Brain microvascular endothelial cell (primary cell): Measurements from ENCODE around the gene GRIA1.
A peak's percentile ranks its signal among the peaks of the same experiment; 100 is the strongest.

Experiments used
- DNase-seq: peaks from one replicate; pipeline ENCODE4 v3.0.0-alpha.2; 2020
- H3K27ac ChIP-seq: fragments of 250-450 bp; sonication (Bioruptor Pico); 2 replicates; pipeline ENCODE4 v1.5.1; 2020; ENCODE audit warnings: mild to moderate bottlenecking, moderate library complexity
- H3K27me3 ChIP-seq: fragments of 250-450 bp; sonication (Bioruptor Pico); replicated peaks from 2 replicates; pipeline ENCODE4 v1.5.1; 2020; ENCODE audit warnings: mild to moderate bottlenecking
- H3K36me3 ChIP-seq: fragments of 250-450 bp; sonication (Bioruptor Pico); replicated peaks from 2 replicates; pipeline ENCODE4 v1.5.1; 2020; ENCODE audit warnings: mild to moderate bottlenecking
- H3K4me3 ChIP-seq: 2 replicates; pipeline ENCODE4 v1.5.1; 2011; ENCODE audit warnings: low read depth, mild to moderate bottlenecking, control low read depth, low read length, moderate library complexity
- in situ Hi-C: cut with HindIII; loops from 2 replicates; pipeline ENCODE4 v1.10.0; 2017; ENCODE audit warnings: low sequenced_read_pairs, low pct_ligation_motif_present
- TF ChIP-seq, protein P1 (sequence below): IDR thresholded peaks from 2 replicates; pipeline ENCODE4 v1.5.1; 2011; ENCODE audit warnings: low read depth, mild to moderate bottlenecking, moderate library complexity, low read length, control low read depth, inconsistent platforms; ENCODE audit errors: missing control alignments

Gene GRIA1

DNA sequence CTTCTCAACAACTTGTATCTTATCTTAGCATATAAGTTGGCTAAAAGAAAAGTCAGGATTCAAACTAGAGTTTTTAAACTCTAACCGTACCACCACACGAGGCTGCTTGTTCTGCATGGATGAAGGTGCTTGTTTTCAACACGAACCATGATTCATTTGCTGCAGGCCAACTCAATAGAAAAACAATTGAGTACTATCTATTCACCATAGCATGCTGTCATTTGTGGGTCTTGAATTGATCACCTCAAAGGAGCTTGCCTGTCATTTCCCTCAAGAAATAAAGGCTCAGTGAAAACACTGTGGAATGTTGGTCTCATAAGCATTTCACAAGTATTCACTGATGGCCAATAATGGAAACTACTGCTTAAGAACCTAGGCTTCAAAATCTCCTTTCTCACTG is 21.0 kb upstream of the GRIA1 start:
- Histone ChIP-seq H3K27me3 (no peaks in the 10 kb centered on the region), H3K4me3 (no peak overlapping the region), H3K36me3 (no peaks in the 10 kb centered on the region), H3K27ac (no peak overlapping the region)
- TF ChIP-seq, protein P1, sequence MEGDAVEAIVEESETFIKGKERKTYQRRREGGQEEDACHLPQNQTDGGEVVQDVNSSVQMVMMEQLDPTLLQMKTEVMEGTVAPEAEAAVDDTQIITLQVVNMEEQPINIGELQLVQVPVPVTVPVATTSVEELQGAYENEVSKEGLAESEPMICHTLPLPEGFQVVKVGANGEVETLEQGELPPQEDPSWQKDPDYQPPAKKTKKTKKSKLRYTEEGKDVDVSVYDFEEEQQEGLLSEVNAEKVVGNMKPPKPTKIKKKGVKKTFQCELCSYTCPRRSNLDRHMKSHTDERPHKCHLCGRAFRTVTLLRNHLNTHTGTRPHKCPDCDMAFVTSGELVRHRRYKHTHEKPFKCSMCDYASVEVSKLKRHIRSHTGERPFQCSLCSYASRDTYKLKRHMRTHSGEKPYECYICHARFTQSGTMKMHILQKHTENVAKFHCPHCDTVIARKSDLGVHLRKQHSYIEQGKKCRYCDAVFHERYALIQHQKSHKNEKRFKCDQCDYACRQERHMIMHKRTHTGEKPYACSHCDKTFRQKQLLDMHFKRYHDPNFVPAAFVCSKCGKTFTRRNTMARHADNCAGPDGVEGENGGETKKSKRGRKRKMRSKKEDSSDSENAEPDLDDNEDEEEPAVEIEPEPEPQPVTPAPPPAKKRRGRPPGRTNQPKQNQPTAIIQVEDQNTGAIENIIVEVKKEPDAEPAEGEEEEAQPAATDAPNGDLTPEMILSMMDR: no peak
- no peak for DNase-seq
- in situ Hi-C loops: no loop called here

DNA sequence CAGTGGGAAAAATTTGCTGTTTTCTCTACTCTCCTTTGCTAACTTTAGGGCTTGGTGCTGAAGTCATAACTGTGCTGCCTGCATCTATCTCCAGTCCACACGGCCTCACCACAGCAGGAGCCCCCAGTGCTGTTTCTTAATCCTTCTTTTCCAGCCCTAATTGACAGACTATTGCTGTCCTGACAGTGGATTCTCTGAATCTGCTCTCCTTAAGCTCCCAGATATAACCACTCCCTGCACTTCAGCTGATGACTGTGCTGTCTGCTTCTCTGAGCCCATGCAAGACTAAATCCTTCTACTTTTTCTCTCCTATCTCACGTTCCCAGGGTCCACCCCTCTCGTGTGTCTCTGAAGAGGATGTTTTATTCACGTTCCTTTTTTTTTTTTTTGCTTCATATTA is 19.7 kb upstream of the GRIA1 start:
- in situ Hi-C loops: no loop called here
- H3K36me3 ChIP-seq: no peaks in the 10 kb centered on the region

DNA sequence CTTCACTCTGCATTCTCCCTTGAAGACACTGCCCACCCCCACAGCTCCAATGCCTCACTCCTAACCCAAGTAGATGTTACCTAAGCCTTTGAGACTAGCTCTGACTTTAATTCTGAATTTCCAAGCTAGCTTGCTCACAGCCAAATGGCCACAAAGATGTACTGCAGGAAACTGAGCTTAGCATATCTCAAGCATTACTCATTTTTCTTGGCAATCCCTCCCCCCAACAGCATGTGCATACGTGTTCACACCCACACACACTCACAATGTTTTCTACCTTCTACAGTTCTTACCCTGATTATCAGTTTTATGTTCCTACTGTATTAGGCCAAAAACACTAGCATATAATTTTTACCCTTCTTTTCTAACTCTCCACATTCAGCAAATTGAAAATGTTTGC is 13.7 kb upstream of the GRIA1 start:
- Histone ChIP-seq H3K36me3 (no peaks in the 10 kb centered on the region), H3K27me3 (no peaks in the 10 kb centered on the region), H3K4me3 (no peak overlapping the region), H3K27ac (no peak overlapping the region)
- DNase-seq: peak; percentile 88
- in situ Hi-C loops: no loop called here
- TF ChIP-seq, protein P1: peak; percentile 52

More for the DNA sequence above, 19.7 kb upstream of the GRIA1 start:
- DNase-seq: no peak
- Histone ChIP-seq H3K27ac (no peak overlapping the region), H3K4me3 (no peak overlapping the region), H3K27me3 (no peaks in the 10 kb centered on the region)
- TF ChIP-seq, protein P1: no peak

DNA sequence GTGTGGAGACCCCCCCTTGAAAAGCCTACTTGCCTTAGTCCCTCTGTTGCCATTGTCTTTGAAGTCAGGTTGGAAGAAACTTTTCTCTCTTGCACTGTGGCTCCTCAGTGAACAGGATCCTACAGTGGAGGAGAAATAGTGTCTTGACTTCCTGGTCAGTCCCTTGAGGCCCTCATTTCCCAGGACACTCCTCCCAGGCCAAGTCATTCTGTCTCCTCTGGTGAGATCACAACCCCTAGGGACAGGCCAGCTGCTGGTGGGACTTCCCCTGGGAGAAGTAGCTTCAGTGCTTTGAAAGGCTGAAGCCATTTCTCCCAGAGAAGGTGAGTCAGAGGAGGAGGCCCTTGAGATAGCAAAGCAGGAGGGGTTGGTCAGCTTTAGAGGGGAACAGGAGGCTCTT is 10.1 kb upstream of the GRIA1 start:
- in situ Hi-C loops: no loop called here
- DNase-seq: peak; percentile 58
- H3K36me3 ChIP-seq: no peaks in the 10 kb centered on the region
- H3K27me3 ChIP-seq: no peaks in the 10 kb centered on the region
- TF ChIP-seq, protein P1: no peak
- H3K4me3 ChIP-seq: no peak overlapping the region
- H3K27ac ChIP-seq: no peak overlapping the region

DNA sequence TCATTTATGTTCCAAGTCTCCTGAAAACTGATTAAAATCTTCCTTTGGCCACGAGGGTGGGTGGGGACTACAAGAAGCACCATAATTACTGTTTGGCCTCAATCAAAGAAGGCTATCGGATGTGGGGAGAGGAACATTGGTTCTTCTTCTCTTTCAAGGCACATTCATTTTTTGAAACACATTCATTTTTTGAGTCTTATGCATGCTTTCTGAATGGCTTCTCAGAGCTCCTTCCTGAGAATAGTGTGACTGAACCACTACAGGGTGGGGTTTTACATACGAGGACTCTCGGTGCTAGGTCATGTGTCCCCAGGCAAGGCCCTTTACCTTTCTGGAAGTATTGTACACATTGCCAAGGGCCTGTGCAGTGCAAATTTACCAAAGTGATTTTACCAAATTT is 7.0 kb upstream of the GRIA1 start:
- TF ChIP-seq, protein P1: no peak
- H3K4me3 ChIP-seq: no peak overlapping the region
- H3K27me3 ChIP-seq: no peaks in the 10 kb centered on the region
- H3K36me3 ChIP-seq: no peaks in the 10 kb centered on the region
- in situ Hi-C loops: no loop called here
- DNase-seq: no peak
- no peak overlapping the region for H3K27ac ChIP-seq

DNA sequence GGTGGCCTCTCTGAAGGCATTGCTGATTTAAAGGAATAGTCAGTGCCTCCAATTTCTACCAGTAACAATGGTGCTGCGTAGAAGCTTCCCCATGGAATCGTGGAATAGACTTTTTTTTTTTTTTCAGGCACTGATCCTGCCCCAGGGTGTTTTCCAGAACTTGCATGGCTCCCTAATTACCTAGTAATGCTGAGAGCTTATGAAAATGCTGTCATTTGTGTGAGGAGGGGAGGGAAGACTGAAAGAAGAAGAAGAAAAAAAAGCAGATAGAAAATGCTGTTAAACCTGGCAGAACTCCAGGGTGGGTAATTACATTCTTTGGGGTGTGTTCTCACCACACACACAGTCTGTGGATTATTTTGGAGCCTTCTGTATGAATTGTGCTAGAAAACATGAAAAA is 4.8 kb upstream of the GRIA1 start:
- no peak overlapping the region for H3K4me3 ChIP-seq
- TF ChIP-seq, protein P1: no peak
- H3K36me3 ChIP-seq: no peaks in the 10 kb centered on the region
- H3K27ac ChIP-seq: no peak overlapping the region
- H3K27me3 ChIP-seq: no peaks in the 10 kb centered on the region
- in situ Hi-C loops: no loop called here
- DNase-seq: no peak
